ENCODE measurements around the gene KHDC4.
A peak's percentile ranks its signal among the peaks of the same experiment; 100 is the strongest.

The KHDC4 gene

GRCh38 chr1:155969377-155969791, 35.2 kb upstream of the KHDC4 start:
- DNase-seq (ENCODE audit: low spot score): no peak

DNA sequence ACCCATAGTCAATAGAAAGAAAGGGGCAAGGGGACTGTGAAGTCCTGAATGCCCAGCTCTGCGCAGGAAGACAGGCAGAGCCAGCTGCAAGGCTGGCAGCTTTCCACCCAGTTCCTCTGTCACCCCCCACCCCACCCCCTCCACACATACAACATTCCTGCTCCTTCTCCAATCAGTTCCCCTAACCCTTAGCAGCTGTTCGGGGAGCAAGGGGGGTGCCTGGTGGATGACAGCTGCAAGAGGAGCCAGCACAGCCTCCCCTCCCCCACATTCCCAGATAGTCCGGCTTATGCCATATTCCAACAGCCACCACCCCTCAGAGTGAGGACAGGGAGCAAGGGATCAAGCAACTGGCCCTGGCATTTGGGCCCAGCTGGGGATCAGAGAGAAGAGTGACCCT, 34.5 kb upstream of the KHDC4 start:
- DNase-seq (ENCODE audit: low spot score): no peak

GRCh38 chr1:155968051-155968400, 33.8 kb upstream of the KHDC4 start:
- DNase-seq (ENCODE audit: low spot score): no peak

- no peak for DNase-seq (ENCODE audit: low spot score)
Measured at GRCh38 chr1:155967341-155968050, 33.3 kb upstream of the KHDC4 start.

- DNase-seq (ENCODE audit: low spot score): no peak
Measured at GRCh38 chr1:155966750-155967149, 32.5 kb upstream of the KHDC4 start.

- no peak for DNase-seq (ENCODE audit: low spot score)
Measured at GRCh38 chr1:155966135-155966534, 31.9 kb upstream of the KHDC4 start.

- no peak for DNase-seq (ENCODE audit: low spot score)
Measured at GRCh38 chr1:155964193-155964592, 30.0 kb upstream of the KHDC4 start.

- DNase-seq (ENCODE audit: low spot score): no peak
Measured at GRCh38 chr1:155962599-155963211, 28.5 kb upstream of the KHDC4 start.

DNA sequence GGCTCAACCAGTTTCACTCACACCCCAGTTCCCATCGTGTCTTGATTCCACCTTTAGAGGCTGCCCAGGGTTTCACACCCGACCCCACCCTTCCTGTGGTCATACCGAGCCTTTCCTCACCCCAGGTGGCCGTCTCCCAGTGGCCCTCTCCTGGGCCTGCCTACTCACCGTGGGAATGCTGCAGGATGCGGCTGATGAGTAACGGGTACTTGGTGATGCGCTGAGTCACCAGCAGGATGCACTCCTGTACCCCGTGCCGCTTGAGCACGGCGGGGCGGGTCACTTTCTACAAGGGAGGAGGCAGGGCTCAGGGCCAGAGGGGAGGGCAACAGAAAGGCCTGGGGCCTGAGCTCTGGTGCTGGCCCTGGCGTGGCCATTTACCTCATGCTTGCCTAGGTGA, 27.7 kb upstream of the KHDC4 start:
- no peak for DNase-seq (ENCODE audit: low spot score)

DNA sequence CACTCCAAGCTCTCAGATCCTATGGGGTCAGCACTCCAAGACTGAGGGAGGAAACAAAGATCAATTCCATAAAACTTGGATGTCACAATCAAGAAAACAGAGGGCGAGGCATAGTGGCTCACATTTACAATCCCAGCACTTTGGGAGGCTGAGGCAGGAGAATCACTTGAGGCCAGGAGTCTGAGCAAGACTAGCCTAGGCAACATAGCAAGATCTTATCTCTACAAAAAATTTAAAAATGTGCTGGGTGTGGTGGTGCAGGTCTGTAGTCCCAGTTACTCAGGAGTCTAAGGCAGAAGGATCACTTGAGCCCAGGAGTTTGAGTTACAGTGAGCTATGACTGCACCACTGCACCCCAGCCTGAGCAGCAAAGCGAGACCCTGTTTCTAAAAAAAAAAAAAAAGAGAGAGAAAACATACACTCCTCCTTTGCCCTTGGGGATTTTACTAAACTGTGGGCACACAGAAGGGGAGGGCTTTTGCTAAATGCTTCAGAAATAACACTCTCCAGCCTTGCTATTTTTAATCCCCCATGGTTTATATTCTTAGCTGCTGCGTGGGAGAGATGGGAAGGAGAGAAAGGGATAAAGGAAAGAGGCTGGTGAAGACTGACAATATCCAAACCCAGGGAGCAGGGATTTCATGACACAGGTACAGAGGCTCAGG, 26.0 kb upstream of the KHDC4 start:
- peak; percentile 33 for DNase-seq (ENCODE audit: low spot score)

DNA sequence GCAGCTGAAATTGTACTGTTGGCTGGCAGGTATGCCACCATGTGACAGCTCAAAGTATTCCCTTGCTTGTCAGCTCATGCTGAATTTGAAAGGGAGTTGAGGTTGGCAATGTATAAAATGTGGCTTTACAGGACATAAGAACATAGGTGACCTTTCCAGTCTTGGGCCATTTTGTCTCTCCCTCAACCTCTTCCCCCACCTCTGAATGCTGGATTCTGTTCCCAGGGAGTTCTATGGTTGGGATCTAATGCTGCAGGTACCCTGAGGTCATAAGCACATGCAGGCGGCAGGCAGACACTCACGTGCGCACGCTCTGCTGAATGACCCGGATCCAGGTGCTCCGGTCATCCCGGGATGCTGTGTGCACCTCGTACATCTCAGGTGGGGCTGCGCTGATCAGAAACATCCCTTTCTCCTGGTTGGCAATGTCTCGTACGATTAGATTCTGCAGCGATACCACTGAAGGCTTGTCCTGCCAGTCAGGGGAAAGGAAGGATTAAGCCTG, 23.2 kb upstream of the KHDC4 start:
- no peak for DNase-seq (ENCODE audit: low spot score)

GRCh38 chr1:155954645-155955044, 20.4 kb upstream of the KHDC4 start:
- no peak for DNase-seq (ENCODE audit: low spot score)

- no peak for DNase-seq (ENCODE audit: low spot score)
Measured at GRCh38 chr1:155952505-155952890, 18.3 kb upstream of the KHDC4 start.

- no peak for DNase-seq (ENCODE audit: low spot score)
Measured at GRCh38 chr1:155951753-155952504, 17.7 kb upstream of the KHDC4 start.

DNA sequence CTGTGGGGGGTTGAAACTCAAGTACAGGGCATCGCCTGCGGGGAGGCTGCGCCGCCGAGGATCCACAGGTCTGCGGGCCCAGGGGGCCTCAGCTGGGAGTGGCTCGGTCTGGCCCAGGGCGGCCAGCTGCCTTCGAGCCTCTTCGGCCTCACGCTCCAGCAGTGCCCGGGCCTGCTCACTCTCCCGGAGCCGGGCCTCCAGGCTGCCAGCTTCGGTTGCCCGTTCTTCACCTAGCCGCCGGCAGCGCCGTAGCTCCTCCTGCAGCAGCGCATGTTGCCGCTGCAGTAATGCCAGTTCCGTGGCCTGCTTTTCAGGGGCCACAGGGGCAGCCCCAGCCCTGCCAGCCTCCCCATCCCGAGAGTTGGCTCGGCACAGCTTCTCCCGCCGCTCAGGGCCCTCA, 16.6 kb upstream of the KHDC4 start:
- DNase-seq (ENCODE audit: low spot score): no peak

DNA sequence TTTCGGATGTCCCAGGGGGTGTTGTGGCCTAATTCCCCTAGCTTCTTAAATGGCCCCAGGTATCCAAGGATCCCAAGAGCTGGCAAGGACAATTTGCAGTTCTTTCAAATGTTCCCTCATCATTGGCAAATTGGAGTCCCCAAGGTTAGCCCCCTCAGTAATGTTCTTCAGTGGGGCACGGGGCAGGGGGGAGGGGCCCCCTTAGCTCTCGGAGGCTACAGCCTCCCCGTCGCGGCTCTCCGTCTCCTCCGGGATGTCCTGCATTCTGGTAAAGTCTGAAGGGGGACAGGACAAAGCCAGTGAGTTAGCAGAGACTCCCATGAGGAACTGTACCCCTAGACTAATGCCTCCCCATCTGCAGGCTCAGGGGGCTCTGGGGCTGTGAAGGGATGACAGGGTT, 13.5 kb upstream of the KHDC4 start:
- DNase-seq (ENCODE audit: low spot score): no peak

DNA sequence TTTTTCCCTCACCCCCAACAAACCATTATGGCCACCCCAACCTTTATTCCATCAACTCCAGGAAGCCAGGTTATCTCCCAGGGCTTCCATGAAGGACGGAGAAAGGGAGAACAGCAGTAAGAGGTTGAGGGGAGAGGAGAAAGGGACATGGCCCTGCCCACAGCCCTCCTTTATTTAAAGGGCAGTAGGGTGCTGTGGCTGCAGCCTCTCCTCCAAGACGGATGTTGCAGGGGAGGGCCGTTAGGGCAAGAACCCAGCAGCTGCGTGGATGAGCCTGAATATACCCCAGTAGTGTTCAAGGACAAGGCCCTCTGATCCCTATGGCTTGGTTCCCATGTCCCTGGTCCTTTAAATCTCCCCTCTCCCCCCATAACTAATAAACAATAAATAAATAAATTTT, 13.1 kb upstream of the KHDC4 start:
- no peak for DNase-seq (ENCODE audit: low spot score)

GRCh38 chr1:155946633-155947219, 12.5 kb upstream of the KHDC4 start:
- DNase-seq (ENCODE audit: low spot score): no peak

GRCh38 chr1:155944444-155944799, 10.2 kb upstream of the KHDC4 start:
- peak; percentile 46 for DNase-seq (ENCODE audit: low spot score)

- no peak for DNase-seq (ENCODE audit: low spot score)
Measured at GRCh38 chr1:155942578-155943141, 8.4 kb upstream of the KHDC4 start.

DNA sequence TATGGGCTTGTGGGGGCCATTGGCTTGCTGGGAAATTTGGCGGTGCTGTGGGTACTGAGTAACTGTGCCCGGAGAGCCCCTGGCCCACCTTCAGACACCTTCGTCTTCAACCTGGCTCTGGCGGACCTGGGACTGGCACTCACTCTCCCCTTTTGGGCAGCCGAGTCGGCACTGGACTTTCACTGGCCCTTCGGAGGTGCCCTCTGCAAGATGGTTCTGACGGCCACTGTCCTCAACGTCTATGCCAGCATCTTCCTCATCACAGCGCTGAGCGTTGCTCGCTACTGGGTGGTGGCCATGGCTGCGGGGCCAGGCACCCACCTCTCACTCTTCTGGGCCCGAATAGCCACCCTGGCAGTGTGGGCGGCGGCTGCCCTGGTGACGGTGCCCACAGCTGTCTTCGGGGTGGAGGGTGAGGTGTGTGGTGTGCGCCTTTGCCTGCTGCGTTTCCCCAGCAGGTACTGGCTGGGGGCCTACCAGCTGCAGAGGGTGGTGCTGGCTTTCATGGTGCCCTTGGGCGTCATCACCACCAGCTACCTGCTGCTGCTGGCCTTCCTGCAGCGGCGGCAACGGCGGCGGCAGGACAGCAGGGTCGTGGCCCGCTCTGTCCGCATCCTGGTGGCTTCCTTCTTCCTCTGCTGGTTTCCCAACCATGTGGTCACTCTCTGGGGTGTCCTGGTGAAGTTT, 7.8 kb upstream of the KHDC4 start:
- no peak for DNase-seq (ENCODE audit: low spot score)
